ENCODE data around the gene GCC1.

- no peak for TF ChIP-seq CTCF (IDR thresholded peaks at IDR 0.05)
- no peak for TF ChIP-seq POLR2A (IDR thresholded peaks at IDR 0.05)
Observed at GRCh38 chr7:127600885-127601284, 15.5 kb upstream of the GCC1 start.

All from esophagus squamous epithelium (tissue), 4 donors.